Measurements from ENCODE around the gene GHR.

DNA sequence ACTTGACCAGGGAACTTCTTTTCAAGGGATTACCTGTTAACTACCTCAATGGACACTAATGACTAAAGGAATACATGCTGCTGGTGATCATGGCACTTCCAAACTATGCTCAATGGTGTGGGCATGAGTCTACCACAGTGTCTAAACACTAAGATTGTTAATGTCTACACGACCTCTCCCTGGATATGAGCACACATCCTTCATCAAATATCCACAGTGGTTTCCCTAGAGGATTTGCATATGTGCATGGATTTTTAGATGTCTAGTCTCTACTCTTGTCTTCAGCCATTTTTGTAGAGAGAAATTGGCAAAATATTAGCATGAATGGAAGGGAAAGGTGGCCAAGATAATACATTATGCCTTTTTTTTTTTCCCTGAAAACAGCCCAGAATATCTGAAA is 220.1 kb downstream of the GHR start:
- TF ChIP-seq, protein P1, sequence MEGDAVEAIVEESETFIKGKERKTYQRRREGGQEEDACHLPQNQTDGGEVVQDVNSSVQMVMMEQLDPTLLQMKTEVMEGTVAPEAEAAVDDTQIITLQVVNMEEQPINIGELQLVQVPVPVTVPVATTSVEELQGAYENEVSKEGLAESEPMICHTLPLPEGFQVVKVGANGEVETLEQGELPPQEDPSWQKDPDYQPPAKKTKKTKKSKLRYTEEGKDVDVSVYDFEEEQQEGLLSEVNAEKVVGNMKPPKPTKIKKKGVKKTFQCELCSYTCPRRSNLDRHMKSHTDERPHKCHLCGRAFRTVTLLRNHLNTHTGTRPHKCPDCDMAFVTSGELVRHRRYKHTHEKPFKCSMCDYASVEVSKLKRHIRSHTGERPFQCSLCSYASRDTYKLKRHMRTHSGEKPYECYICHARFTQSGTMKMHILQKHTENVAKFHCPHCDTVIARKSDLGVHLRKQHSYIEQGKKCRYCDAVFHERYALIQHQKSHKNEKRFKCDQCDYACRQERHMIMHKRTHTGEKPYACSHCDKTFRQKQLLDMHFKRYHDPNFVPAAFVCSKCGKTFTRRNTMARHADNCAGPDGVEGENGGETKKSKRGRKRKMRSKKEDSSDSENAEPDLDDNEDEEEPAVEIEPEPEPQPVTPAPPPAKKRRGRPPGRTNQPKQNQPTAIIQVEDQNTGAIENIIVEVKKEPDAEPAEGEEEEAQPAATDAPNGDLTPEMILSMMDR (IDR thresholded peaks at IDR 0.05) = no peak
- no peak for TF ChIP-seq POLR2A (IDR thresholded peaks at IDR 0.05)
